Right ventricle myocardium inferior (tissue), 1 donor: Measurements from ENCODE around the gene SPINK5. TPM values are rescaled to one million over a fixed set of nuclear protein-coding genes. Genes with fewer than 3 reads are reported as not detected.
"Not testable (repeated sequence)": the region's sequence is repeated elsewhere in the genome, so short reads cannot be mapped to it uniquely, and the experiment has no call there.

ENCODE experiments used
- ATAC-seq: fragments of 200-7000 bp; cut with Tn5 transposase; one replicate; pipeline ENCODE4 v1.9.1; 2020; ENCODE audit warnings: mild to moderate bottlenecking, moderate library complexity
- DNase-seq: peaks from one replicate; pipeline ENCODE4 v3.0.0; 2021; ENCODE audit errors: missing footprints
- intact Hi-C: fragments of 100-400 bp; cut with DNase I; formaldehyde crosslinking; loops from one replicate; pipeline ENCODE4 v1.11.0; 2022
- long read RNA-seq: library from polyadenylated mRNA; unstranded; transcript quantifications from one replicate; pipeline ENCODE4 v2.0.0, GENCODE V29; 2021
- total RNA-seq: library from RNA; stranded (reverse); fragmentation: NEBNext Ultra II Directional; extraction: Animal tissue kit (Norgen Biotek cat#: 25700); gene quantifications from one replicate; pipeline ENCODE4 v1.2.1, GENCODE V29; 2021
- donor health status: DM: no; HTN: yes; CAD: no; lungs with severe emphysema.

The SPINK5 gene
- total RNA-seq: 1.1 TPM
- long read RNA-seq: 0 reads

- intact Hi-C loops: no loop called here
- DNase-seq (no peak), ATAC-seq (no peak)
These were observed at the start of gene SPINK5 for GRCh38 chr5:148063861-148064260. SPINK5 (plus strand) TSS chr5:148063980; CDS start chr5:148064045, 65 bp downstream.

- intact Hi-C loops: no loop called here
- DNase-seq (no peak), ATAC-seq (no peak)
These were observed 49.5 kb upstream of the SPINK5 start for GRCh38 chr5:148014276-148014675.

- no peak for DNase-seq
These were observed 43.4 kb upstream of the SPINK5 start for GRCh38 chr5:148020257-148020988.

GRCh38 chr5:148027505-148027904 is 36.3 kb upstream of the SPINK5 start:
- ATAC-seq: no peak
- intact Hi-C loops: no loop called here
- DNase-seq: no peak

More at GRCh38 chr5:148020257-148020988, 43.4 kb upstream of the SPINK5 start:
- no peak for ATAC-seq
- intact Hi-C loops: no loop called here

GRCh38 chr5:148029131-148029530 is 34.6 kb upstream of the SPINK5 start:
- intact Hi-C loops: no loop called here
- no peak for ATAC-seq
- no peak for DNase-seq

GRCh38 chr5:148033134-148033533 is 30.6 kb upstream of the SPINK5 start:
- ATAC-seq: no peak
- no peak for DNase-seq
- intact Hi-C loops: no loop called here

GRCh38 chr5:148035676-148036075 is 28.1 kb upstream of the SPINK5 start:
- intact Hi-C loops: no loop called here
- DNase-seq: no peak
- ATAC-seq: no peak

GRCh38 chr5:148042881-148043280 is 20.9 kb upstream of the SPINK5 start:
- DNase-seq (no peak), ATAC-seq (no peak)
- intact Hi-C loops: no loop called here

GRCh38 chr5:148043705-148044104 is 20.1 kb upstream of the SPINK5 start:
- DNase-seq (no peak), ATAC-seq (no peak)
- intact Hi-C loops: no loop called here

- DNase-seq, intact Hi-C loops, ATAC-seq: not testable (repeated sequence)
These were observed 8.6 kb upstream of the SPINK5 start for GRCh38 chr5:148055160-148055559.

- DNase-seq (no peak), ATAC-seq (no peak)
- intact Hi-C loops: no loop called here
These were observed 3.5 kb upstream of the SPINK5 start for GRCh38 chr5:148060309-148060708.

GRCh38 chr5:148060881-148061280 is 2.9 kb upstream of the SPINK5 start:
- intact Hi-C loops: no loop called here
- DNase-seq (no peak), ATAC-seq (no peak)

- ATAC-seq: no peak
- intact Hi-C loops: no loop called here
- no peak for DNase-seq
These were observed 6.8 kb downstream of the SPINK5 start for GRCh38 chr5:148070621-148071020.

- no peak for ATAC-seq
- intact Hi-C loops: no loop called here
- no peak for DNase-seq
These were observed 8.4 kb downstream of the SPINK5 start for GRCh38 chr5:148072207-148072606.

GRCh38 chr5:148075529-148075928 is 11.7 kb downstream of the SPINK5 start:
- DNase-seq: no peak
- no peak for ATAC-seq

GRCh38 chr5:148083203-148083602 is 19.4 kb downstream of the SPINK5 start:
- no peak for ATAC-seq

More at GRCh38 chr5:148075529-148075928, 11.7 kb downstream of the SPINK5 start:
- intact Hi-C loops: no loop called here

GRCh38 chr5:148084269-148084668 is 20.5 kb downstream of the SPINK5 start:
- intact Hi-C loops: no loop called here
- DNase-seq (no peak), ATAC-seq (no peak)

More at GRCh38 chr5:148083203-148083602, 19.4 kb downstream of the SPINK5 start:
- DNase-seq: no peak
- intact Hi-C loops: no loop called here

- ATAC-seq (no peak), DNase-seq (no peak)
- intact Hi-C loops: no loop called here
These were observed 21.5 kb downstream of the SPINK5 start for GRCh38 chr5:148085310-148085709.

- intact Hi-C loops: no loop called here
- ATAC-seq (no peak), DNase-seq (no peak)
These were observed 22.4 kb downstream of the SPINK5 start for GRCh38 chr5:148085977-148086705.

GRCh38 chr5:148090146-148090772 is 26.5 kb downstream of the SPINK5 start:
- ATAC-seq: no peak
- no peak for DNase-seq
- intact Hi-C loops: no loop called here
